Measurements from ENCODE around the gene KCNS3.

- TF ChIP-seq CTCF (conservative IDR thresholded peaks at IDR 0.05; ENCODE audit: low read depth, low read length) (no peak), RFX5 (IDR thresholded peaks at IDR 0.05; ENCODE audit: low read depth, low read length) (no peak), RCOR1 (IDR thresholded peaks at IDR 0.05; ENCODE audit: insufficient replicate concordance, low read length) (no peak), CEBPB (IDR thresholded peaks at IDR 0.05; ENCODE audit: low read depth, low read length) (no peak), FOS (IDR thresholded peaks at IDR 0.05; ENCODE audit: low read depth, low read length) (no peak), POLR2A (IDR thresholded peaks at IDR 0.05; ENCODE audit: low read depth, low read length) (no peak), SMC3 (IDR thresholded peaks at IDR 0.05; ENCODE audit: low read depth, low read length) (no peak), RAD21 (IDR thresholded peaks at IDR 0.05; ENCODE audit: low read length) (no peak), MXI1 (IDR thresholded peaks at IDR 0.05; ENCODE audit: borderline replicate concordance, low read depth, low read length) (no peak)
These were observed 1.9 kb upstream of the KCNS3 start for GRCh38 chr2:17876590-17876989.

Measured in IMR-90 (cell line).